Limb (tissue), 2 donors: ENCODE results near the gene COX17.

Source experiments
- DNase-seq, 2 donors: peaks; one replicate each; pipeline ENCODE4 v3.0.0-alpha.2; 2016; ENCODE audit errors: extremely low spot score in 2 of 2

COX17 gene

GRCh38 chr3:119625451-119626153 lies 51.6 kb downstream of the COX17 start:
- no peak for DNase-seq

DNA sequence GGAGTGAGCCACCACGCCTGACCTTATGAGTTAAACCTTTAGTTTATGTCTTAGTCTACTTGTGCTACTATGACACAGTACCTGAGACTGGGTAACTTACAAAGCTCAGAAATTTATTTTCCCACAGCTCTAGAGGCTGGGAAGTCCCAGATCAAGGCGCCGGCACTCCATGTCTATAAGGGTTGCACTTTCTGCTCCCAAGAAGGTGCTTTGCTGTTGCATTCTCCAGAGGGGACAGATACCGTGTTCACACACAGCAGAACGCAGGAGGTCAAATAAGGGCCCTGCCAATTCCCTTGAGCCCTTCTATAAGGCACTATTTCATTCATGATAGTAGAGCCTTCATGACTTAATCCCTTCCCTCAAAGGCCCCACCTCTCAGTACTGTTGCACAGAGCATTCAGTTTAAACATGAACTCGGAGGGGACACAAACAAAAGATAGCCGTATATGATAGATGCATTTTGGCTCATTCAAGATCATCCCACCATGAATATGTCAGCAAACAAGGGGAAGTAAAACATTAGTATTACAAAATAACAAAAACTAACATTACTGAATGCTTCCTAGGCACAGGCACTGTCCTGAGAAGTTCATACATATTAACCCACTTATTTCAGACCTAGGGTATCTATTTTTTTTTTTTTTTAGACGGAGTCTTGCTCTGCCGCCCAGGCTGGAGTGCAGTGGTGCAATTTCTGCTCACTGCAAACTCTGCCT lies 53.0 kb downstream of the COX17 start:
- no peak for DNase-seq

GRCh38 chr3:119620899-119621298 lies 56.3 kb downstream of the COX17 start:
- no peak for DNase-seq
